ENCODE measurements around the gene MGST3. TPM values are rescaled to one million over a fixed set of nuclear protein-coding genes. Genes with fewer than 3 reads are reported as not detected.

MGST3 gene
- total and polyA plus RNA-seq, 2 of the 13 experiments (the other 11 are each of a cell fraction or from before 2014, with no cell fraction given), result 59.7 to 61.2 TPM

- TF ChIP-seq, protein P1, sequence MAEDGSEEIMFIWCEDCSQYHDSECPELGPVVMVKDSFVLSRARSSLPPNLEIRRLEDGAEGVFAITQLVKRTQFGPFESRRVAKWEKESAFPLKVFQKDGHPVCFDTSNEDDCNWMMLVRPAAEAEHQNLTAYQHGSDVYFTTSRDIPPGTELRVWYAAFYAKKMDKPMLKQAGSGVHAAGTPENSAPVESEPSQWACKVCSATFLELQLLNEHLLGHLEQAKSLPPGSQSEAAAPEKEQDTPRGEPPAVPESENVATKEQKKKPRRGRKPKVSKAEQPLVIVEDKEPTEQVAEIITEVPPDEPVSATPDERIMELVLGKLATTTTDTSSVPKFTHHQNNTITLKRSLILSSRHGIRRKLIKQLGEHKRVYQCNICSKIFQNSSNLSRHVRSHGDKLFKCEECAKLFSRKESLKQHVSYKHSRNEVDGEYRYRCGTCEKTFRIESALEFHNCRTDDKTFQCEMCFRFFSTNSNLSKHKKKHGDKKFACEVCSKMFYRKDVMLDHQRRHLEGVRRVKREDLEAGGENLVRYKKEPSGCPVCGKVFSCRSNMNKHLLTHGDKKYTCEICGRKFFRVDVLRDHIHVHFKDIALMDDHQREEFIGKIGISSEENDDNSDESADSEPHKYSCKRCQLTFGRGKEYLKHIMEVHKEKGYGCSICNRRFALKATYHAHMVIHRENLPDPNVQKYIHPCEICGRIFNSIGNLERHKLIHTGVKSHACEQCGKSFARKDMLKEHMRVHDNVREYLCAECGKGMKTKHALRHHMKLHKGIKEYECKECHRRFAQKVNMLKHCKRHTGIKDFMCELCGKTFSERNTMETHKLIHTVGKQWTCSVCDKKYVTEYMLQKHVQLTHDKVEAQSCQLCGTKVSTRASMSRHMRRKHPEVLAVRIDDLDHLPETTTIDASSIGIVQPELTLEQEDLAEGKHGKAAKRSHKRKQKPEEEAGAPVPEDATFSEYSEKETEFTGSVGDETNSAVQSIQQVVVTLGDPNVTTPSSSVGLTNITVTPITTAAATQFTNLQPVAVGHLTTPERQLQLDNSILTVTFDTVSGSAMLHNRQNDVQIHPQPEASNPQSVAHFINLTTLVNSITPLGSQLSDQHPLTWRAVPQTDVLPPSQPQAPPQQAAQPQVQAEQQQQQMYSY (CRISPR knock-in tag; IDR thresholded peaks at IDR 0.05), result peak; percentile 39; the same call in 1 of the 2 replicates
- TF ChIP-seq, protein P2, sequence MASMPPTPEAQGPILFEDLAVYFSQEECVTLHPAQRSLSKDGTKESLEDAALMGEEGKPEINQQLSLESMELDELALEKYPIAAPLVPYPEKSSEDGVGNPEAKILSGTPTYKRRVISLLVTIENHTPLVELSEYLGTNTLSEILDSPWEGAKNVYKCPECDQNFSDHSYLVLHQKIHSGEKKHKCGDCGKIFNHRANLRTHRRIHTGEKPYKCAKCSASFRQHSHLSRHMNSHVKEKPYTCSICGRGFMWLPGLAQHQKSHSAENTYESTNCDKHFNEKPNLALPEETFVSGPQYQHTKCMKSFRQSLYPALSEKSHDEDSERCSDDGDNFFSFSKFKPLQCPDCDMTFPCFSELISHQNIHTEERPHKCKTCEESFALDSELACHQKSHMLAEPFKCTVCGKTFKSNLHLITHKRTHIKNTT (CRISPR knock-in tag; IDR thresholded peaks at IDR 0.05), result no peak
- TF ChIP-seq ZBTB21 (CRISPR knock-in tag; IDR thresholded peaks at IDR 0.05) (no peak), SAP130 (CRISPR knock-in tag; IDR thresholded peaks at IDR 0.05; ENCODE audit: low read depth) (peak; percentile 67), FOXP4 (CRISPR knock-in tag; IDR thresholded peaks at IDR 0.05) (peak; percentile 40), KAT2B (IDR thresholded peaks at IDR 0.05; ENCODE audit: borderline replicate concordance, low read depth, low read length) (no peak), ZNF20 (CRISPR knock-in tag; IDR thresholded peaks at IDR 0.05) (0 out of 2 replicates have a peak, but pooled peaks have one; percentile 39), XRCC5 (optimal IDR thresholded peaks at IDR 0.05; ENCODE audit: low read length) (peak; percentile 26), ZNF567 (CRISPR knock-in tag; IDR thresholded peaks at IDR 0.05; ENCODE audit: borderline replicate concordance) (peak; percentile 60; the same call in 1 of the 2 replicates), HDAC6 (IDR thresholded peaks at IDR 0.05; ENCODE audit: low read depth, low read length) (no peak), NFKB2 (CRISPR knock-in tag; IDR thresholded peaks at IDR 0.05; ENCODE audit: borderline replicate concordance) (peak; percentile 85; the same call in 1 of the 2 replicates)
- TF ChIP-seq, protein P3, sequence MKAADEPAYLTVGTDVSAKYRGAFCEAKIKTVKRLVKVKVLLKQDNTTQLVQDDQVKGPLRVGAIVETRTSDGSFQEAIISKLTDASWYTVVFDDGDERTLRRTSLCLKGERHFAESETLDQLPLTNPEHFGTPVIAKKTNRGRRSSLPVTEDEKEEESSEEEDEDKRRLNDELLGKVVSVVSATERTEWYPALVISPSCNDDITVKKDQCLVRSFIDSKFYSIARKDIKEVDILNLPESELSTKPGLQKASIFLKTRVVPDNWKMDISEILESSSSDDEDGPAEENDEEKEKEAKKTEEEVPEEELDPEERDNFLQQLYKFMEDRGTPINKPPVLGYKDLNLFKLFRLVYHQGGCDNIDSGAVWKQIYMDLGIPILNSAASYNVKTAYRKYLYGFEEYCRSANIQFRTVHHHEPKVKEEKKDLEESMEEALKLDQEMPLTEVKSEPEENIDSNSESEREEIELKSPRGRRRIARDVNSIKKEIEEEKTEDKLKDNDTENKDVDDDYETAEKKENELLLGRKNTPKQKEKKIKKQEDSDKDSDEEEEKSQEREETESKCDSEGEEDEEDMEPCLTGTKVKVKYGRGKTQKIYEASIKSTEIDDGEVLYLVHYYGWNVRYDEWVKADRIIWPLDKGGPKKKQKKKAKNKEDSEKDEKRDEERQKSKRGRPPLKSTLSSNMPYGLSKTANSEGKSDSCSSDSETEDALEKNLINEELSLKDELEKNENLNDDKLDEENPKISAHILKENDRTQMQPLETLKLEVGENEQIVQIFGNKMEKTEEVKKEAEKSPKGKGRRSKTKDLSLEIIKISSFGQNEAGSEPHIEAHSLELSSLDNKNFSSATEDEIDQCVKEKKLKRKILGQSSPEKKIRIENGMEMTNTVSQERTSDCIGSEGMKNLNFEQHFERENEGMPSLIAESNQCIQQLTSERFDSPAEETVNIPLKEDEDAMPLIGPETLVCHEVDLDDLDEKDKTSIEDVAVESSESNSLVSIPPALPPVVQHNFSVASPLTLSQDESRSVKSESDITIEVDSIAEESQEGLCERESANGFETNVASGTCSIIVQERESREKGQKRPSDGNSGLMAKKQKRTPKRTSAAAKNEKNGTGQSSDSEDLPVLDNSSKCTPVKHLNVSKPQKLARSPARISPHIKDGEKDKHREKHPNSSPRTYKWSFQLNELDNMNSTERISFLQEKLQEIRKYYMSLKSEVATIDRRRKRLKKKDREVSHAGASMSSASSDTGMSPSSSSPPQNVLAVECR (CRISPR knock-in tag; IDR thresholded peaks at IDR 0.05; ENCODE audit: borderline replicate concordance), result peak; percentile 82
- TF ChIP-seq, protein P4, sequence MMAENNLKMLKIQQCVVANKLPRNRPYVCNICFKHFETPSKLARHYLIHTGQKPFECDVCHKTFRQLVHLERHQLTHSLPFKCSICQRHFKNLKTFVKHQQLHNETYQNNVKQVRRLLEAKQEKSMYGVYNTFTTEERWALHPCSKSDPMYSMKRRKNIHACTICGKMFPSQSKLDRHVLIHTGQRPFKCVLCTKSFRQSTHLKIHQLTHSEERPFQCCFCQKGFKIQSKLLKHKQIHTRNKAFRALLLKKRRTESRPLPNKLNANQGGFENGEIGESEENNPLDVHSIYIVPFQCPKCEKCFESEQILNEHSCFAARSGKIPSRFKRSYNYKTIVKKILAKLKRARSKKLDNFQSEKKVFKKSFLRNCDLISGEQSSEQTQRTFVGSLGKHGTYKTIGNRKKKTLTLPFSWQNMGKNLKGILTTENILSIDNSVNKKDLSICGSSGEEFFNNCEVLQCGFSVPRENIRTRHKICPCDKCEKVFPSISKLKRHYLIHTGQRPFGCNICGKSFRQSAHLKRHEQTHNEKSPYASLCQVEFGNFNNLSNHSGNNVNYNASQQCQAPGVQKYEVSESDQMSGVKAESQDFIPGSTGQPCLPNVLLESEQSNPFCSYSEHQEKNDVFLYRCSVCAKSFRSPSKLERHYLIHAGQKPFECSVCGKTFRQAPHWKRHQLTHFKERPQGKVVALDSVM (CRISPR knock-in tag; IDR thresholded peaks at IDR 0.05), result peak; percentile 69
These were observed 67.1 kb downstream of the MGST3 start, which contains the start of gene ALDH9A1 (continued) for GRCh38 chr1:165697881-165698760.
